ENCODE data around the gene EHMT1.
A peak's percentile ranks its signal among the peaks of the same experiment; 100 is the strongest.

Gene EHMT1

DNA sequence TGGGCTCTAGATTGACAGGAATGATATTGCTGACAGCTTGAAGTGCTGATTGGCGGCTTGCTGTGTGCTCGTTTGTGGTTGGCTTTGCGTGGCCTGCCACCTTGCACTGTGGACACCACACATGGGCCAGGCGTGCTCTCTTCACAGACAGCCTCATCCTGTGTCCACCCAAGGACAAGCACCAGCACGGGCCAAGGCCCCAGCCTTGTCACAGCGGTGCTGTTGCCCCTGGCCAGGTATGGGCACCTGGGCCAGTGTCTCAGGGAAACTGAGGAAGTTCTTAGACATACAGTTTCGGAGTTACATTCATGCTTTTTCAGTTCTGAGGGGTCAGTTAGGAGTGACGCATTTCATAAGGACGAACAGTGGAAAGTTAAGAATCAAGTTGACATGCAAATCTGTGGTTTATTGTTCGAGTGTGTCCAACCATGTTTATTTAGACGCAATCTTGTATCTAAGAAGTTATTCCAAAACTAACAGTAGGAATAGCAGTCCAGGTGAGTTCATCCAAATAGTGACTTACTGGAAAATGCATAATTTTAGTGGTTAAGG lies 125.9 kb downstream of the EHMT1 start:
- no peak for DNase-seq

GRCh38 chr9:137745541-137745991 lies 126.8 kb downstream of the EHMT1 start:
- DNase-seq: peak; percentile 51 to 82

GRCh38 chr9:137748311-137748710 lies 129.5 kb downstream of the EHMT1 start:
- DNase-seq: no peak

- no peak for DNase-seq
These were observed 129.9 kb downstream of the EHMT1 start for GRCh38 chr9:137748741-137749140.

GRCh38 chr9:137749511-137749910 lies 130.7 kb downstream of the EHMT1 start:
- no peak for DNase-seq

- no peak for DNase-seq
These were observed 131.2 kb downstream of the EHMT1 start for GRCh38 chr9:137750007-137750406.

DNA sequence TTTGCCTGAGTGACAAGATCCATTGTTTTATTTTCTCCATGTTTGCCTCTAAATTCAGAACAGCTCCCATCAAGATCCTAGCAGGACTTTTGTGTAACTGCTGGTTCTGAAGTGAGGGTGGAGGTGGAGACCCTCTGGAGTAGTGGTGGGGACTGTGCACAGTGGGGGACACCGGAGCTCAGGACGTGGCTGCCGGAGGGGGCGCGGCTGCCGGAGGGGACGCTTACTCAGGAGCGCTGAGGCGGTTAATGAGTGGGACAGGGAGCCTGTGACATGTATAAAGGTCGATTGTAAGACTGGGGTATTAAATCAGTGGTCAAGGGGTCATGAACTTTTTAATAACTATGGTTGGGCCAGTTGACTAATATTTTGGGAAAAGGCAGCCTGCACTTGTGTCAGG lies 131.8 kb downstream of the EHMT1 start:
- no peak for DNase-seq

DNA sequence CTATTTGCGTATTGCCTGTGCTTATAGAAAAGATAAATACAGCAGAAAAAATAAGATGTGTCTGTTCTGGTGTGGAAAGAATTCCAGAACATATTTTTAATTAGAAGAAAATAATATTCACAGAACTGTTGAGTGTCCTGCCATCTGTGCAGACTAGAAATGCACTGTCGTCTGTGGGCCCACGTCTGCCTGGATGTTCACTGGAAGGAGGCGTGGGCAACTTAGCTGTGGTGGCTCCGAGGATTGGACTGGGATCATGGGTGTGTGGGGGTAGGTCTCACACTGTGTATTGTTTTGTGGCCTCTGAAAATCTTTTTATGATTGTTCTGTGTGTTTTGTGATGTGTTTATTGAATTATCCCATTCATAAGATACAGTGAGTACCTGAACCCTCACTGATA lies 132.8 kb downstream of the EHMT1 start:
- no peak for DNase-seq

GRCh38 chr9:137752426-137752825 lies 133.6 kb downstream of the EHMT1 start:
- DNase-seq: no peak

GRCh38 chr9:137753192-137753765 lies 134.5 kb downstream of the EHMT1 start:
- DNase-seq: no peak

DNA sequence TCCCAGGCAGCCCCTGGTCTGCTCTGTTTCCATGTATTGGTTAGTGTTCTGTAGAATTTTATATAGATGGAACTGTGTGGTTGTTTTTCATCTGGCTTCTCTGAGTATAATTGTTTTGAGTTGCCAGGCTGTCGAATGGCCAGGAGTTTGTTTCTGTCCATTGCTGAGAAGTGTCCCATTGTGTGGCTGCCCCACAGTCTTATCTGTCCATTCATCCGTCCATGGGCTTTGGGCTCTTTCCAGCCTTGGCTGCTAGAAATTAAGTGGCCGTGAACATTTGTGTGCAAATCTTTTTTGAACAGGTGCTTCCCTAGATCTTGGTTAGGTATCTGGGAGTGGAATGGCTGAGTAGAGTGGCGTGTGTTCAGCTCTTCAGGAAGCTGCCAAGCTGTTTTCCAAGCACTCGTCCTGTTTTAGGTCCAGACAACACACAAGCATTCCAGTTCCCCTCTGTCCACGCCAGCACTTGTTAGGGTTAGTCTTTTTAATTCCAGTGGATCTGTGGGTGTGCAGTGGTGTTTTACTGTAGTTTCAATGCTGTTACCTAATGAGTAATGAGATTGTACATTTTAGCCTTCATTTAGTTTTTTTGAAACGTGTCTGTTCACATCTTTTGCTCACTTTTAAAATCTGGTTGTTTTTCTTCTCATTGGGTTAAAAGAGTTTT lies 136.6 kb downstream of the EHMT1 start:
- DNase-seq: no peak

DNA sequence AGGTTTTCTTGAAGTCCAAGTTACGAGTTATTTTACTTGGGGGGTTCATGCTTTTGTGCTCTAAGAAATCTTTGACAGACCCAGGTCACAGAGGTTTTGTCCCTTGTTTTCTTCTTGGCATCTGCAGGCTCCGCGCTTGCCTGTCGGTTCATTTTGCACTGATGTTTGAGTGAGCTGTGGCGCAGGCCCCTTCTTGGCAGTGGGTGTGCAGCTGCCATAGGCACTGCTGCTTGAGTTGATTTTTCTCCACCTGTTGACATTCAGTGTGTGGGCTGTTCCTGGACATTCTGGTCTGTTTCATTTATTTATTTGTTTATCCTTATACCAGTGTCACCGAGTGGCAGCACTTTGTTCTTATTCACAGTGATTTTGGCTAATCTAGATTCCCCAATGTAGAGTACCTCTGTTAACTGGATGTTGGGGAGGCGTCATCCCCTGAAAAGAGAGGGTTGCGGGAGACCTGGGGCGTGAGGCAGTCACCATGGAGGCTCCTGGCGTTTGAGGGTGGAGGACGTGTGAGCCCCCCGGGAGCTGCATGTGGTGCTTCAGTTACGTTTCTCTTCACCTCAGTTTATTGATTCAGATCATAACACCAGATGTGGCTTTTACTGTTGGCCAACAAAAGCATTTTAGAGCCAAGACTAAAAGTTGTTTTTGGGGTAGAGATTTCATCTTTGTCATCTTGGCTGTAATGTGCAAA lies 137.4 kb downstream of the EHMT1 start:
- DNase-seq: no peak

GRCh38 chr9:137757139-137757538 lies 138.3 kb downstream of the EHMT1 start:
- no peak for DNase-seq

- no peak for DNase-seq
These were observed 138.8 kb downstream of the EHMT1 start for GRCh38 chr9:137757613-137758029.

GRCh38 chr9:137758067-137758466 lies 139.3 kb downstream of the EHMT1 start:
- no peak for DNase-seq

DNA sequence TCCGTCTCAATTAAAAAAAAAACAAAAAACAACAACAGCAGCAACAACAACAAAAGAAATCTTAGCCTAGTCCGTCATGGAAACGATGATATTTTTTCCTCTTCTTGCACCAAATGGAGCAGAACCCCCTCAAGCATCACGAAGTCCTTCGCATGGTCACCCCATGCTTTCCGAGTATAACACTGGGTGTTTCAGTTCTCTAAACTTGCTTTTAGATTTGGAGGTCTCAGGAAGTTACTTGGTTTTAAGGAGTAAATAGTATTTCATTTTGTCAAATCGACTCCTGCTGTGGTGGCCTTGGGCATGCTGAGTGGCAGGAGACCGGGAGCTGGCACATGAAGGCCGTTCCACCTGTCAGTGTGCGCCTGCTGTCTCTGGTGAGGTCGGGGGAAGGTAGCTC lies 140.3 kb downstream of the EHMT1 start:
- no peak for DNase-seq

DNA sequence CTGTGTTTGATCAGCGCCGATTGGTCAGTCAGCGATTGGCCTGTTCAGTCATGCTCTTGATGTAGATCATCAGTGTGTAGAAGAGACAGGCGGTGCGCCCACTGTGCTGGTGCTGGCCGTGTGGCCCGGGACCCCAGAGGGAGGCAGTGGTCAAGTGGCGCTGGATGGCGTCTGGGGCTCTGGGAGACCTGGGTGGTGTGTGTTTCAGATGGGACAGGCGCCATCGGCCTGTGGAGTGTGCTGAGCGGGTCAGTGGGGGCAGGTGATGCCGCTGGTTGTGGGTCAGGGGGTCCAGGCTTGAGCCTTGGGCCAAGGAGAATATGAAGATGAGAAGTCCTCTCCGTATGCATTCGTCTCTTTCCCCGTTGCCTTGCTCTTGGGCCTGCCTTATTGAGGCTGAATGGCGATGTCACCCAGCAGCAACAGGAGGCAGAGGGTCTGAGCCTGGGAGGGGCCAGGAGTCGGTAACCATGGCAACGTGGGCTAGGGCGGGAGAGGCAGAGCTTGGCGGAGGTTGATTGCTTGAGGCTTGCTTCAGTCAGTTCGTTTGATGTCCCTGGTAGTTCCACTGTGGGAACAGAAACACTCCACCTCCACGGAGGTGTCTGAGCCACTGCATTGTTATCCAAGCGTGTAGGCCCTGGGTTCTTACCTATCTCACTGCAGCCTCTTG lies 141.0 kb downstream of the EHMT1 start:
- DNase-seq: no peak

- DNase-seq: no peak
These were observed 141.6 kb downstream of the EHMT1 start for GRCh38 chr9:137760426-137760825.

DNA sequence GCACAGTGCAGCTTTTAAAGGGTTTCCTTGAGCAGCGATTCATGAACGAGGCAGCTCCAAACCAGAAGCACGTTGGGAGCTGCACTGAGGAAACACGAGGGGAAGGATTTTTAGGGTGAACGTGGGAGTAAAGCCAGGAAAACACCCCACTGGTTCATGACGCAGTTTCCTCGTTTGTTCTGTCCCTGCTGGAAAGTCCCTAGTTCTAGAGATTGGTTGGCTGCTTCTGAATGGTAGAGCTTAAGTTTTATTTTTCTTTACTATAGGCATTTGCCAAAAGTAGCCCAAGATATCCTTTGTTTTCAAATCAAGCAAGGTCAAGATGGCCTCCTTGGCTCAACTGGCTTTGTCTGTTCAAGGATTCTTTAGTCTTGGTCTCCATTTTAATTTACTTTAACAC lies 142.2 kb downstream of the EHMT1 start:
- no peak for DNase-seq

- no peak for DNase-seq
These were observed 143.0 kb downstream of the EHMT1 start for GRCh38 chr9:137761793-137762192.

- no peak for DNase-seq
These were observed 143.7 kb downstream of the EHMT1 start for GRCh38 chr9:137762414-137763061.

DNA sequence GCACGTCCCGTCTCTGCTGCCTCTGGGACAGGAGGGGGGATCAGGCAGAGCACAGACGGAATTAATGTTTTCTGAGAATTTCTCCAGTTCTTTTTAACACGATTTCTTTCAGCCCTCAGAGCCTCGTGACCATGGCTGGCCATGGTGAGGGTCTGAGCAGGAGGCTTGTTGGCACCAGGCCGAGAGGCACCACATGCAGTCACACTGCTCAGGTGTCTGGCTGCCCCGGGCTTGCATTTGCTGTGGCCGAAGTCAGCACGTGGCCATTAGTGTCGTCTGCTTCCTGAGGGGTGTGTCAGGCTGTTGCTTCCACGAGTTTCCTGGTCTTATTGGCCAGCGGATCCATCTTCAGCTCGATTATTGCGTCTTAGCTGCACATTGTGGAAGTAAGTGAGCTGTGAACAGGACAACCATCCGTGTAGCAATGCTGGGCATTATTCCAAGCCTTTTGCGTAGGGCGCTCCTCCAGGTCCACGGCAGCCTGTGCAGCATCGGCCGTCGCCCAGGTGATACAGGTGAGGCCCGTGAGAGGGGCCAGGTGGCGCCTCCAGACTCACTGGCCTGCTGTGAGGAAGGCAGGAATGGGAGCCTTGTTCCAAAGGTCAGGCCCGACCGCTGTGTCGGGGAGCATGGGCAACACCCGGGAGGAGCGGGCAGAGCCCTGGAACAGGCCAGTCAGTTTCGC lies 144.6 kb downstream of the EHMT1 start:
- DNase-seq: peak in 1 of 2 experiments; percentile 49
